Measurements from ENCODE around the gene KIDINS220. TPM values are rescaled to one million over a fixed set of nuclear protein-coding genes. Genes with fewer than 3 reads are reported as not detected.

KIDINS220 gene
- total RNA-seq, 1 donor from 2014 or later: 69.6 TPM

DNA sequence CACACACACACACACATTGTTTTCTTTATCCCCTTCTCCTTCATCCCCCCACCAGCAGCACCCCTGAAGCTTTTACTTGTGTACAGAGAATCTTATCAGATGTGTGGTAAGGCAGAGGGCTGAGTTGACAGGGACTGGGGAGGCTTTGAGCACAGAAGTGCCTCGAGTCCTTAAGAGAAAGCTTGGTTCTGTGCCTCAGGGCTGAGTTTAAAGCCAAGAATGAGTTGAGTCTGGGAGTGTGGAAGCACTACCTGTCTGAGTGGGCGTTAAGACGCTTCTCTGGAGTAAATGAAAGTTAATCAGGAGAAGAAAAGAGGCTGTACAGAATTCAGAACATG is 152.9 kb downstream of the KIDINS220 start:
- H3K9me3 ChIP-seq: no peaks in the 10 kb centered on the region
- peak overlapping the region; percentile 82 for H3K27ac ChIP-seq
- H3K27me3 ChIP-seq: no peaks in the 10 kb centered on the region
- no peaks in the 10 kb centered on the region for H3K36me3 ChIP-seq
- ATAC-seq: no peak
- peak overlapping the region; percentile 71 for H3K4me3 ChIP-seq
- TF ChIP-seq, protein P1, sequence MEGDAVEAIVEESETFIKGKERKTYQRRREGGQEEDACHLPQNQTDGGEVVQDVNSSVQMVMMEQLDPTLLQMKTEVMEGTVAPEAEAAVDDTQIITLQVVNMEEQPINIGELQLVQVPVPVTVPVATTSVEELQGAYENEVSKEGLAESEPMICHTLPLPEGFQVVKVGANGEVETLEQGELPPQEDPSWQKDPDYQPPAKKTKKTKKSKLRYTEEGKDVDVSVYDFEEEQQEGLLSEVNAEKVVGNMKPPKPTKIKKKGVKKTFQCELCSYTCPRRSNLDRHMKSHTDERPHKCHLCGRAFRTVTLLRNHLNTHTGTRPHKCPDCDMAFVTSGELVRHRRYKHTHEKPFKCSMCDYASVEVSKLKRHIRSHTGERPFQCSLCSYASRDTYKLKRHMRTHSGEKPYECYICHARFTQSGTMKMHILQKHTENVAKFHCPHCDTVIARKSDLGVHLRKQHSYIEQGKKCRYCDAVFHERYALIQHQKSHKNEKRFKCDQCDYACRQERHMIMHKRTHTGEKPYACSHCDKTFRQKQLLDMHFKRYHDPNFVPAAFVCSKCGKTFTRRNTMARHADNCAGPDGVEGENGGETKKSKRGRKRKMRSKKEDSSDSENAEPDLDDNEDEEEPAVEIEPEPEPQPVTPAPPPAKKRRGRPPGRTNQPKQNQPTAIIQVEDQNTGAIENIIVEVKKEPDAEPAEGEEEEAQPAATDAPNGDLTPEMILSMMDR (IDR thresholded peaks at IDR 0.05): no peak
- intact Hi-C loops (cut with DNase I): loop anchor here (10.0 kb wide), 1 partner anchor 1250 kb away; no protein-coding TSS in a partner anchor
- DNase-seq: no peak
- peaks cover 23% of the 10 kb centered on the region for H3K4me1 ChIP-seq

DNA sequence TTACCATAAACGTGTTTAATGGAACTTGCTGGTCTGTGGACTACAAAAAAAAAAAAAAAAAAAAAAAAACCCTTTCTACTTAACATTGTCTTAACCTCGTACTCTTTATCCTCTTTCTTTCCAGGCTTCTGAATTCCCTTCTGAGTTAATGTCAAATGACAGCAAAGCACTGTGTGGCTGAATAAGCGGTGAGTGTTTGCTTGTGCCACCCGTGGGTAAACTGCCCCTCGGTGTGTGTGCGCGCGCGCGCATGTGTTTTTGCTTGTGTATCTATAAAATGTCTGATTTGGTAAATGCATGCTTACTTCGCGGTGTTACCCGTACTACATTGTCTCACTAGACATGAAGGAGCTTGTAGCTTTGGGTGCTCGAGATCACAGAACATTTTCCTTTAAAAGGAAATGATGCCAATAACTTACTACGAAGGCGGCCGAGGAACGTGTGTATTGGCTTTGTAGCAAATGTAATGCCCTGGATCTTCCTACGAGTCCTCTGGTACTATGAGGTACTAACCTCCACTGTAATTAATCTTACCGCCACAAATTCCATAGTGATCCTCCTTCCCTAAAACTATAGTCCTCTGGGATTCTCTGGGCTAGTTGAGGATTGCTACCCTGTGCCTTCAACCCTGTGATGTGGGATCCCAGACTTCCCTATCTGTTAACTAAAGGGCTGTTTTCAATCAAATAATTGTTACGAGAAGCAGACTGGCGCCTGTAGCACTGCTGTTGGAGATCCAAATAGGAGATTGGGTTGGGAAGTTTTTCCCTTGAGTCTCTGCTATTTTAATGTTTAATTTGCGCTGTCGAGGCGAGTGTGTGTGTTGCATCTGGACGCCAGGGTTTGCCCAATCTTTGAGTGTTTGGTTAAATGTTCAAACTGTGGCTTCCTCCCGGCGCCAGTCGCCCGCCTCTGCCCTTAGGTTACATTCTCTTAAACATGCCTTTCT is 154.4 kb downstream of the KIDINS220 start:
- no peak for ATAC-seq
- Histone ChIP-seq H3K27me3 (no peaks in the 10 kb centered on the region), H3K27ac (peak overlapping the region; percentile 82), H3K9me3 (no peaks in the 10 kb centered on the region), H3K36me3 (no peaks in the 10 kb centered on the region), H3K4me1 (peaks cover 28% of the 10 kb centered on the region), H3K4me3 (peak overlapping the region; percentile 71)
- TF ChIP-seq, protein P1 (IDR thresholded peaks at IDR 0.05): peak; percentile 5
- intact Hi-C loops (cut with DNase I): loop anchor here (10.0 kb wide), 1 partner anchor 1248 kb away; no protein-coding TSS in a partner anchor
- no peak for DNase-seq

DNA sequence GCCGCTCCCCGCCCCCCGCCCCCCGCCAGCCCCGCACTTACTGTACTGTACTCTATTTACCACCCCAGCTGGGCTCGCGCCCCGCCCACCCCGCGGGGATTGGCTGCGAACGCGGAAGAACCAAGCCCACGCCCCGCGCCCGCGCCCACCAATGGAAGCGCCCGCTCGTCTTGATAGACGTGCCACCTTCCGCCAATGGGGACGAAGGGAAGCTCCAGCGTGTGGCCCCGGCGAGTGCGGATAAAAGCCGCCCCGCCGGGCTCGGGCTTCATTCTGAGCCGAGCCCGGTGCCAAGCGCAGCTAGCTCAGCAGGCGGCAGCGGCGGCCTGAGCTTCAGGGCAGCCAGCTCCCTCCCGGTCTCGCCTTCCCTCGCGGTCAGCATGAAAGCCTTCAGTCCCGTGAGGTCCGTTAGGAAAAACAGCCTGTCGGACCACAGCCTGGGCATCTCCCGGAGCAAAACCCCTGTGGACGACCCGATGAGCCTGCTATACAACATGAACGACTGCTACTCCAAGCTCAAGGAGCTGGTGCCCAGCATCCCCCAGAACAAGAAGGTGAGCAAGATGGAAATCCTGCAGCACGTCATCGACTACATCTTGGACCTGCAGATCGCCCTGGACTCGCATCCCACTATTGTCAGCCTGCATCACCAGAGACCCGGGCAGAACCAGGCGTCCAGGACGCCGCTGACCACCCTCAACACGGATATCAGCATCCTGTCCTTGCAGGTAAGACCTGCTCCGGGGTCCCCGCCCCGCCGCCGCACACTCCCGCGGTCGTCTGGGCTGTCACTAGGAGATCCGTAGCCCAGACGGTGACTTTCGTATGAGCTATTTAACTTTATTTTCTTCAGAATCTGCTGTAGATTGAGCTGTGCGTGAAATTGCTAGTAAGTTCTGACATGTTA is 155.4 kb downstream of the KIDINS220 start, which contains the start of gene ID2:
Gene ID2, plus strand, starts transcription at position 271 of the 907 bp plus-strand sequence. Its CDS starts 110 bp downstream, at position 381.
- H3K27me3 ChIP-seq: no peaks in the 10 kb centered on the region
- peak; percentile 84 for ATAC-seq
- intact Hi-C loops (cut with DNase I): loop anchor here (10.0 kb wide), 1 partner anchor 1247 kb away; no protein-coding TSS in a partner anchor
- no peaks in the 10 kb centered on the region for H3K9me3 ChIP-seq
- TF ChIP-seq, protein P1 (IDR thresholded peaks at IDR 0.05): no peak
- peak within 1 kb of the TSS; percentile 98 for H3K27ac ChIP-seq
- H3K4me1 ChIP-seq: peaks cover 36% of the 10 kb centered on the region
- H3K4me3 ChIP-seq: peak within 1 kb of the TSS; percentile 71
- H3K36me3 ChIP-seq: no peaks in the 10 kb centered on the region
- peak; percentile 100 for DNase-seq

DNA sequence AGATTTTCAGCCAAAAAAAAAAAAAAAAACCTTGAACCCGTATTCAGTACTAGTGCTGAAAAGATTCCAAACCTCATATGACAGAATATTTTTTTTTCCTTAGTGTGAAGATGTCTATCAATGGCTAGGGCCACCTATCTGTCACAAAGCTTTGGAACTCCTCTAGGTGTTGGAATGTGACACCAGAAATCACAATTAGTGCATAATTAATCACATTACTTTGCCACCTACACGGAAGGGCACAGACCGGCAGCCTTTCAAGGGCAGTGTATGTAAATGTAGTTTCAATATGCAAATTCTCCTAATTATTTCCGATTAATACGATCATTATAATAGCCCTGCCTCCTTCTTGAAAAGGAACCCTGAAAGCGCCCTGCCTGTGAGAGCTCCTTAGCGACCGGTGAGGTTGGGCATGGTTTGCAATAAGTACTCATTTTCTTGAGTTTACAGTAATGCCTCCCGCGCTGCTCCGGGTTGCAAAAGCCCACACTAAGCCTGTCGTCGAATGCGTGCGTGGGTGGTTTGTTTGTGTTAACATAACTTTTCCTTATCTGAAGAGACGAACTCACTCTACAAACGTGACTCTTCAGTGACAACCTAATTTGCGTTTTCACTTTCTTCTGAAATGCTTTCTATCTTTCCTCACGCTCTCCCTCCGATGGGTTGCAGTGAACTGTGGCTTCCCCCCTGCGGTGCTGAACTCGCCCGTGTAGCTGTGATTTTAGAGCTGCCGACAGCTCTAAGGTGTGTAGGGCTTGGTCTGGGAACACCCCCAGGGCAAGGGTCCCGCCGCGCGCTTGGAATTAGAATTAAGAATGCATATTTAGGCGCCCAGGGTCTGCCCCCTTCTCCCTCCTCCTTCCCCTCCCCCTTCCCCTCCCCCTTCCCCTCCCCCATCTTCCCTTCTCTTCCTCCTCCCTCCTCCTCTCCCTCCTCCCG is 156.3 kb downstream of the KIDINS220 start:
- peaks cover 44% of the 10 kb centered on the region for H3K4me1 ChIP-seq
- no peaks in the 10 kb centered on the region for H3K9me3 ChIP-seq
- intact Hi-C loops (cut with DNase I): loop anchor here (10.0 kb wide), 1 partner anchor 1246 kb away; no protein-coding TSS in a partner anchor
- H3K27me3 ChIP-seq: no peaks in the 10 kb centered on the region
- H3K4me3 ChIP-seq: peak overlapping the region; percentile 63
- H3K36me3 ChIP-seq: no peaks in the 10 kb centered on the region
- DNase-seq (peak; percentile 91), ATAC-seq (peak; percentile 1)
- H3K27ac ChIP-seq: peak overlapping the region; percentile 98
- TF ChIP-seq, protein P1 (IDR thresholded peaks at IDR 0.05): no peak
